Mammary epithelial cell (primary cell): Measurements from ENCODE around the gene SRM.
"Not testable (repeated sequence)": the region's sequence is repeated elsewhere in the genome, so short reads cannot be mapped to it uniquely, and the experiment has no call there.

Experiments
- CTCF ChIP-seq, 2 donors: IDR thresholded peaks in 1 of 2; conservative IDR thresholded peaks in 1 of 2; 2 replicates each; pipeline ENCODE4 v1.5.1; 2011 to 2012; ENCODE audit warnings: inconsistent platforms in 2 of 2, low read length in 2 of 2, mild to moderate bottlenecking in 2 of 2, control low read depth in 1 of 2, low read depth in 1 of 2; ENCODE audit not compliant: insufficient read depth in 1 of 2; ENCODE audit errors: extremely low read depth in 1 of 2
- EZH2 ChIP-seq: IDR thresholded peaks from 2 replicates; pipeline ENCODE4 v1.6.1; 2012; ENCODE audit warnings: low read length, inconsistent platforms, borderline replicate concordance

GRCh38 chr1:11051121-11051520 lies 8.7 kb downstream of the SRM start:
- TF ChIP-seq EZH2; CTCF (conservative IDR thresholded peaks at IDR 0.05 in 1 of 2, IDR thresholded peaks at IDR 0.05 in 1 of 2; ENCODE audit: extremely low read depth in 1 of 2, insufficient read depth in 1 of 2, low read depth in 1 of 2, low read length in 2 of 2): not testable (repeated sequence)
